GM12864 (cell line): Measurements from ENCODE around the gene USP46.
A peak's percentile ranks its signal among the peaks of the same experiment; 100 is the strongest.

Experiments used
- DNase-seq: peaks from one replicate; pipeline ENCODE4 v3.0.0-alpha.2; 2011; ENCODE audit warnings: low read depth
- H3K4me3 ChIP-seq: 2 replicates; pipeline ENCODE4 v1.5.1; 2011; ENCODE audit warnings: mild to moderate bottlenecking, low read depth, low read length, control low read depth
- CTCF ChIP-seq: IDR thresholded peaks from 2 replicates; pipeline ENCODE4 v1.5.1; 2011; ENCODE audit warnings: low read depth, mild to moderate bottlenecking, moderate library complexity, low read length, control low read depth, inconsistent platforms; ENCODE audit errors: missing control alignments

The USP46 gene

DNA sequence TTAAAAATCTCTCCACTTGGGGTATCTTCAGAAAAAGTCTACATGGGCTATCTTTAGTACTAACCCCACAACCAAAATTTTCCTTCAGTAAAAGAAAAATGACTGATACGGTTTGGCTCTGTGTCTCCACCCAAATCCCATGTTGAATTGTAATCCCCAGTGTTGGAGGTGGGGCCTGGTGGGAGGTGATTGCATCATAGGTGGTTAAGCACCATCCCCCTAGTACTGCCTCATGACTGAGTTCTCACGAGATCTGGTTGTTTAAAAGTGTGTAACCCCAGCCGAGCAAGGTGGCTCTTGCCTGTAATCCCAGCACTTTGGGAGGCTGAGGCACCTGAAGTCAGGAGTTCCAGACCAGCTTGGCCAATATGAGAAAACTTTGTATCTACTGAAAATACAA, 66.8 kb downstream of the USP46 start:
- TF ChIP-seq CTCF = no peak
- DNase-seq = no peak
- H3K4me3 ChIP-seq = no peak overlapping the region

DNA sequence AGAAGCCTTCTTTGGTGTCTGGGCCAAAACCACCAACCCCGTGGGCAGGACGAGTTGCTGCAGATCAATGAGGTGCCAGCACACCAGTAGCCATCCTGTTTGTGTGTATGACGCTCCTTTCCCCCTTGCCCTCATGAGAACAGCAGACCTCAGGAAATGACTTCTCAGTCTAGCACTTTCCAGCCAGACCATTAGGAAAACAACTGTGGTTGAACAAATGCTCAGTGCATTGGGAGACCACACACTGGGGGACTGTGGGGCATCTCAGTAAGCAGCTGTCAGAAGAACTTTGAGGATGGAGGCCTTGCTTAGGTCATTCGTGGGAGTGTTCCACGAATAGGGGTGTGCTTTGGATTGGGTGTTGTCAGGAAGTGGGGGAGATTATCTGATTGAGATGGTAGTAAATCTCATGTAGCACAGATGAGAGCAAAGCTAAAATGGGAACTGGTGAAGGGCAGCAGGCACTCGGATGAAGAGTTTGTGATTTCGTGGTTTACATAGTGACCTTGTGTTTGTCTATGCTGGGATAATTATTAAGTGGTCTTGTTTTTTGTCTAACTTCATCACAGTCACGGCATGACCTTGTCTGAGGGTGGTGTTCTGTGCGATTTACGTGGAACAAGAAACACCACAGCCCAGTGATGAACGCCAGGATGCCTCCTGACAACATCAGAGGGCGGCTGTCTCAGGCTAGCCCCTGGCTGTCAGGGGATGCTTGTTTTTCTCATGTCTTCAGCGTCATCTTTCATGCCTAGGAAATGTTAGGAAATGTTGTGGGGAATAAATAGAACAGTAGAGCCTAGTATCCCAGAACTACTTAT, 70.1 kb downstream of the USP46 start:
- no peak for DNase-seq
- no peak for TF ChIP-seq CTCF
- H3K4me3 ChIP-seq = no peak overlapping the region

DNA sequence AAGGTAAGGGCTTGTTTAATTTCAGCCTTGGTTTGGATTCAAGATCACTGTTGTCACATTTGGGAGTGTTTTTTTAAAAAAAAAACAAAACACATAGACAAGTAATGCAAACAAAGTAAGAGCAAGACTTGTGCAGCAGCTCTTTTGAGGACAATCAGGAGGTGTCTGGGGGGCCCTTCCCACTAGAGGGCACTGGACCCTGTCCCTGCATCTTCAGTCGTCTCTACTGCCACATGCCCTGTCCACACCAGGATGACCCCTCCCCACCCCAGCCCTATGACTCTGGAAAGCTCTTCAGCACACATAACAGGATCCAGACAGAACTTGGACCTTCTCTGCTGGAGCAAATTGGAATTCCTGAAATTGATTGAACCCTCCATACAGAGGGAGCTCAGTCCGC, 71.0 kb downstream of the USP46 start:
- no peak overlapping the region for H3K4me3 ChIP-seq
- DNase-seq = no peak
- peak; percentile 76 for TF ChIP-seq CTCF

DNA sequence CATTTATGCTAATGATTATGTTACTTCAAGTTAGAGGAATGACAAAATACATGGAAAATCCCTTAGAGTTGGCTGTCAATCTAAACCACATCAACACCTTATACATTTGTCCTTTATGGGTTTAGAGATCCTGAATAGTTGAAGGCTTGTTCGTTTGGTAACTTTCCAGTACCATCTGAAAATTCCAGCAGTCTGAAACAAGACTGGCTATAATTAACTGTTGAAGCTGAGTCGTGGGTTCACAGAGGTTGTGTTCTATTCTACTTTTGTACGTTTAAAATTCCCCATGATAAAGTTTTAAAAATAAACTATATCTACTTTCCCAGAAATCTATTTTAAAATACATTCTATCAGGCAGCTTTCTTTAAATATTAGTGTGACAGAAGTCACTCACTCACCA, 73.0 kb downstream of the USP46 start:
- no peak overlapping the region for H3K4me3 ChIP-seq
- no peak for TF ChIP-seq CTCF
- no peak for DNase-seq

- H3K4me3 ChIP-seq = no peak overlapping the region
- no peak for TF ChIP-seq CTCF
- DNase-seq = no peak
These were observed 73.7 kb downstream of the USP46 start for GRCh38 chr4:52585379-52585778.

- DNase-seq = no peak
- no peak overlapping the region for H3K4me3 ChIP-seq
These were observed 79.4 kb downstream of the USP46 start for GRCh38 chr4:52579602-52580272.

More at GRCh38 chr4:52579602-52580272, 79.4 kb downstream of the USP46 start:
- no peak for TF ChIP-seq CTCF
